Measurements from ENCODE around the gene TP53BP2. TPM values are rescaled to one million over a fixed set of nuclear protein-coding genes. Genes with fewer than 3 reads are reported as not detected.
"Not testable (repeated sequence)": the region's sequence is repeated elsewhere in the genome, so short reads cannot be mapped to it uniquely, and the experiment has no call there.

The TP53BP2 gene
- total RNA-seq, 1 experiment from 2014 or later = 38.2 TPM

DNA sequence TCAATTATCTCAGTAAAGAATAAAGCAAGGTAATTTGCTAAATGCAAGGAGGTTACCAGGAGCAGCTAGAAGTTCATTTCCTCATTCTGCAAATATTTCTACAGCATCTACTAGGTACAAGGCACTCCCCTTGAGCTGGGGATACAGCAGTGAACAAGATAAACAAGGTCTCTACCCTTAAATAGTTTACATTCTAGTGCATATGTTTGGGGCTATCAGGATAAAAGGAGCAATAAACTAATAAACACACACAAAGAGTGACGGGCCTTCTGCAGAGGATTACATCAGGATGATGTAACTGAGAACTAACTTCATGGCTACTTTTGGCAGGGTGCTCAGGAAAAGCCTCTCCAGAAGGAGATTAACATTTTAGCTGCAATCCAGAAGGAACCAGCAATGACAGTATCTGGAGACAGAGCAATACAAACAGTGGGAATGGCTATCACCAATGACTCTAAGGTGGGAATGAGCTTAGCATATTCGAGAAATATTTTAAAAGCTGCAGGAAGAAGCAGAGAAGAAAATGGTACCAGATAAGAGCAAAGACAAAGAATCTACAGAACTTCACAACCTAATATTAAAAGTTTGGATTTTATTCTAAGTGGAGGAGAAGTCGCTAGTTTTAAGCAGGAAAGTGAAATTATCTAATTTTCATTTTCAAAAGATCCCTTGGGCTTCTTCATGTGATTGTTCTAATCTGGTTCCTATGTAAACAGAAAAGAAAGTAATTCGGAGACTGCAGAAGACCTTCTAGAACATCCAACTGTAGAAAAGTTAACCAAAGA lies 25.8 kb downstream of the TP53BP2 start:
- POLR2A ChIA-PET = interaction anchor here (0.6 to 1.6 kb wide), 2 partner anchors 26 to 118 kb away, joined by 3 to 7 read pairs; partner anchors contain the start of gene TP53BP2
- Histone ChIP-seq H3K79me2 (ENCODE audit: insufficient read depth, low read length) (peaks cover 49% of the 10 kb centered on the region), H3K36me3 (ENCODE audit: control insufficient read depth in 1 of 2, insufficient read depth in 2 of 2, low read length in 2 of 2) (0 out of 4 replicates have a peak, but pooled peaks cover 0 to 9% of the 10 kb centered on the region in 2 experiments), H4K20me1 (ENCODE audit: insufficient read depth) (peaks cover 10% of the 10 kb centered on the region; the same call in 1 of the 2 replicates), H3K27ac (ENCODE audit: low read depth, low read length) (no peak overlapping the region), H3K4me2 (ENCODE audit: low read length) (no peak overlapping the region), H3K9ac (ENCODE audit: low read length) (no peak overlapping the region), H3K9me2 (ENCODE audit: insufficient read depth) (no peaks in the 10 kb centered on the region), H3K4me3 (replicated peaks in 1 of 2; ENCODE audit: low read depth in 1 of 2, low read length in 2 of 2) (no peak overlapping the region), H3K9me3 (ENCODE audit: control insufficient read depth in 1 of 2, insufficient read depth in 1 of 2, low read depth in 1 of 2, low read length in 2 of 2) (no peaks in the 10 kb centered on the region), H3K27me3 (ENCODE audit: insufficient read depth, low read length) (no peaks in the 10 kb centered on the region), H3K4me1 (ENCODE audit: control insufficient read depth in 1 of 2, insufficient read depth in 2 of 2, low read length in 2 of 2) (peaks cover 0 to 21% of the 10 kb centered on the region in 2 experiments; a peak in 2 of 4 replicates), H2AFZ (ENCODE audit: low read depth, low read length, poor library complexity, severe bottlenecking) (no peak overlapping the region)
- CTCF ChIA-PET = no interaction called here
- TSS peak; percentile 37 for BruUV-seq (replicated peaks)
- intact Hi-C loops (cut with micrococcal nuclease) = loop anchor here (10.0 kb wide), 1 partner anchor 515 kb away; the partner anchor contains the start of gene NVL
- DNase-seq (ENCODE audit: low read depth, low spot score) (no peak), ATAC-seq (no peak)
- TF ChIP-seq YY1 (IDR thresholded peaks at IDR 0.05; ENCODE audit: extremely low read depth, insufficient replicate concordance, low read depth, low read length) = no peak
- TF ChIP-seq SRF (IDR thresholded peaks at IDR 0.05; ENCODE audit: low read depth) = no peak
- TF ChIP-seq ZFX (IDR thresholded peaks at IDR 0.05) = no peak
- TF ChIP-seq, protein P1, sequence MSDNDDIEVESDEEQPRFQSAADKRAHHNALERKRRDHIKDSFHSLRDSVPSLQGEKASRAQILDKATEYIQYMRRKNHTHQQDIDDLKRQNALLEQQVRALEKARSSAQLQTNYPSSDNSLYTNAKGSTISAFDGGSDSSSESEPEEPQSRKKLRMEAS (IDR thresholded peaks at IDR 0.05) = no peak
- no peak for TF ChIP-seq SP1 (IDR thresholded peaks at IDR 0.05; ENCODE audit: low read depth)
- no peak for TF ChIP-seq EGR1 (IDR thresholded peaks at IDR 0.05; ENCODE audit: low read depth)
- TF ChIP-seq CEBPB (IDR thresholded peaks at IDR 0.05; ENCODE audit: low read depth) = no peak
- TF ChIP-seq RAD21 (IDR thresholded peaks at IDR 0.05; ENCODE audit: low read depth) = no peak
- TF ChIP-seq, protein P2, sequence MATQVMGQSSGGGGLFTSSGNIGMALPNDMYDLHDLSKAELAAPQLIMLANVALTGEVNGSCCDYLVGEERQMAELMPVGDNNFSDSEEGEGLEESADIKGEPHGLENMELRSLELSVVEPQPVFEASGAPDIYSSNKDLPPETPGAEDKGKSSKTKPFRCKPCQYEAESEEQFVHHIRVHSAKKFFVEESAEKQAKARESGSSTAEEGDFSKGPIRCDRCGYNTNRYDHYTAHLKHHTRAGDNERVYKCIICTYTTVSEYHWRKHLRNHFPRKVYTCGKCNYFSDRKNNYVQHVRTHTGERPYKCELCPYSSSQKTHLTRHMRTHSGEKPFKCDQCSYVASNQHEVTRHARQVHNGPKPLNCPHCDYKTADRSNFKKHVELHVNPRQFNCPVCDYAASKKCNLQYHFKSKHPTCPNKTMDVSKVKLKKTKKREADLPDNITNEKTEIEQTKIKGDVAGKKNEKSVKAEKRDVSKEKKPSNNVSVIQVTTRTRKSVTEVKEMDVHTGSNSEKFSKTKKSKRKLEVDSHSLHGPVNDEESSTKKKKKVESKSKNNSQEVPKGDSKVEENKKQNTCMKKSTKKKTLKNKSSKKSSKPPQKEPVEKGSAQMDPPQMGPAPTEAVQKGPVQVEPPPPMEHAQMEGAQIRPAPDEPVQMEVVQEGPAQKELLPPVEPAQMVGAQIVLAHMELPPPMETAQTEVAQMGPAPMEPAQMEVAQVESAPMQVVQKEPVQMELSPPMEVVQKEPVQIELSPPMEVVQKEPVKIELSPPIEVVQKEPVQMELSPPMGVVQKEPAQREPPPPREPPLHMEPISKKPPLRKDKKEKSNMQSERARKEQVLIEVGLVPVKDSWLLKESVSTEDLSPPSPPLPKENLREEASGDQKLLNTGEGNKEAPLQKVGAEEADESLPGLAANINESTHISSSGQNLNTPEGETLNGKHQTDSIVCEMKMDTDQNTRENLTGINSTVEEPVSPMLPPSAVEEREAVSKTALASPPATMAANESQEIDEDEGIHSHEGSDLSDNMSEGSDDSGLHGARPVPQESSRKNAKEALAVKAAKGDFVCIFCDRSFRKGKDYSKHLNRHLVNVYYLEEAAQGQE (IDR thresholded peaks at IDR 0.05; ENCODE audit: low read depth) = no peak
- no peak for TF ChIP-seq ZNF274 (IDR thresholded peaks at IDR 0.05; ENCODE audit: low read depth, low read length)
- TF ChIP-seq EZH2 (IDR thresholded peaks at IDR 0.05) = no peak
- RAD21 ChIA-PET (ENCODE audit: low non-redundant PET in 1 of 2, low total read pairs in 2 of 2, uncharacterized antibody in 2 of 2, unreplicated experiment in 2 of 2) = no interaction called here

DNA sequence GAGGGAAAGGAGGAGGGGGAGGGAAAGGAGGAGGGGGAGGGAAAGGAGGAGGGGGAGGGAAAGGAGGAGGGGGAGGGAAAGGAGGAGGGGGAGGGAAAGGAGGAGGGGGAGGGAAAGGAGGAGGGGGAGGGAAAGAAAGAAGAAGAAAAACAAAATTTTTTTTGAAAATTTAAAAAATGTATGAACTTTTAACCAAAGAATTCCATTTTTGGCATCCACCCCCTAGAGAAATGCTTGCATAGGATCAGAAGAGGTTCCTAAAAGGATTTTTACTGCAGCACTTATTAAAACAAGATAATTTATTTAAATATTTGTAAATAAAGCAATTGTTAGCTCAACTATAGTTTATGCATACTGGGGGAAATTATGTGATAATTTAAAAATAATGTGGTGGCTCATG lies 28.5 kb downstream of the TP53BP2 start:
- H3K9me2 ChIP-seq (ENCODE audit: insufficient read depth); H3K9me3 ChIP-seq (ENCODE audit: control insufficient read depth in 1 of 2, insufficient read depth in 1 of 2, low read depth in 1 of 2, low read length in 2 of 2); H3K27ac ChIP-seq (ENCODE audit: low read depth, low read length); H3K27me3 ChIP-seq (ENCODE audit: insufficient read depth, low read length); DNase-seq (ENCODE audit: low read depth, low spot score); H4K20me1 ChIP-seq (ENCODE audit: insufficient read depth); H3K4me3 ChIP-seq (replicated peaks in 1 of 2; ENCODE audit: low read depth in 1 of 2, low read length in 2 of 2); RAD21 ChIA-PET (ENCODE audit: low non-redundant PET in 1 of 2, low total read pairs in 2 of 2, uncharacterized antibody in 2 of 2, unreplicated experiment in 2 of 2); POLR2A ChIA-PET; ATAC-seq; H3K9ac ChIP-seq (ENCODE audit: low read length); H2AFZ ChIP-seq (ENCODE audit: low read depth, low read length, poor library complexity, severe bottlenecking); BruUV-seq (replicated peaks); H3K4me2 ChIP-seq (ENCODE audit: low read length): not testable (repeated sequence)
- Histone ChIP-seq H3K36me3 (ENCODE audit: control insufficient read depth in 1 of 2, insufficient read depth in 2 of 2, low read length in 2 of 2) (peaks cover 2 to 12% of the 10 kb centered on the region in 2 experiments; a peak in 1 of 4 replicates), H3K79me2 (ENCODE audit: insufficient read depth, low read length) (peaks cover 29% of the 10 kb centered on the region), H3K4me1 (ENCODE audit: control insufficient read depth in 1 of 2, insufficient read depth in 2 of 2, low read length in 2 of 2) (peaks cover 0 to 21% of the 10 kb centered on the region in 2 experiments; a peak in 2 of 4 replicates)
- intact Hi-C loops (cut with micrococcal nuclease) = loop anchor here (10.0 kb wide), 1 partner anchor 518 kb away; the partner anchor contains the start of gene NVL
- CTCF ChIA-PET = interaction anchor here (0.6 kb wide), 1 partner anchor 87 kb away, joined by 3 read pairs; no protein-coding TSS in a partner anchor

Measured in HCT116 (cell line).